Measurements from ENCODE around the gene PGM1.

Gene PGM1

GRCh38 chr1:63607322-63607721, 14.1 kb downstream of the PGM1 start:
- H3K4me1 ChIP-seq (ENCODE audit: insufficient read depth, low read length, severe bottlenecking), result no peaks in the 10 kb centered on the region
- H3K4me3 ChIP-seq (ENCODE audit: low read depth, low read length, poor library complexity, severe bottlenecking), result no peak overlapping the region
- H3K9ac ChIP-seq (ENCODE audit: low read length), result no peak overlapping the region
- no peaks in the 10 kb centered on the region for H3K9me3 ChIP-seq (ENCODE audit: low read length)
- H3F3A ChIP-seq (ENCODE audit: insufficient read depth, low read length), result no peaks in the 10 kb centered on the region
- no peaks in the 10 kb centered on the region for H4K20me1 ChIP-seq (ENCODE audit: insufficient read depth, low read length)
- H3K27ac ChIP-seq (ENCODE audit: low read depth, low read length, poor library complexity, severe bottlenecking), result no peak overlapping the region
- H3K27me3 ChIP-seq (ENCODE audit: insufficient read depth, low read length), result no peaks in the 10 kb centered on the region
- no peaks in the 10 kb centered on the region for H3K36me3 ChIP-seq (ENCODE audit: insufficient read depth, low read length)
- H3K79me2 ChIP-seq (ENCODE audit: insufficient read depth, low read length), result no peaks in the 10 kb centered on the region
- TF ChIP-seq EZH2 (IDR thresholded peaks at IDR 0.05; ENCODE audit: borderline replicate concordance, low read length) (no peak), CTCF (IDR thresholded peaks at IDR 0.05; ENCODE audit: low read length) (no peak)
- no peak overlapping the region for H3K4me2 ChIP-seq (ENCODE audit: low read length)
- H2AFZ ChIP-seq (ENCODE audit: low read length), result no peak overlapping the region
- H3K9me2 ChIP-seq (ENCODE audit: low read depth, low read length), result no peaks in the 10 kb centered on the region

- Histone ChIP-seq H4K20me1 (ENCODE audit: insufficient read depth, low read length) (no peaks in the 10 kb centered on the region), H3K4me2 (ENCODE audit: low read length) (no peak overlapping the region), H3K27me3 (ENCODE audit: insufficient read depth, low read length) (no peaks in the 10 kb centered on the region), H3K9me2 (ENCODE audit: low read depth, low read length) (no peaks in the 10 kb centered on the region), H3K4me1 (ENCODE audit: insufficient read depth, low read length, severe bottlenecking) (peaks cover 16% of the 10 kb centered on the region), H3K4me3 (ENCODE audit: low read depth, low read length, poor library complexity, severe bottlenecking) (no peak overlapping the region), H3K9me3 (ENCODE audit: low read length) (no peaks in the 10 kb centered on the region), H3K27ac (ENCODE audit: low read depth, low read length, poor library complexity, severe bottlenecking) (no peak overlapping the region), H2AFZ (ENCODE audit: low read length) (no peak overlapping the region), H3K36me3 (ENCODE audit: insufficient read depth, low read length) (no peaks in the 10 kb centered on the region), H3K9ac (ENCODE audit: low read length) (no peak overlapping the region), H3K79me2 (ENCODE audit: insufficient read depth, low read length) (no peaks in the 10 kb centered on the region), H3F3A (ENCODE audit: insufficient read depth, low read length) (no peaks in the 10 kb centered on the region)
- TF ChIP-seq CTCF (IDR thresholded peaks at IDR 0.05; ENCODE audit: low read length) (no peak), EZH2 (IDR thresholded peaks at IDR 0.05; ENCODE audit: borderline replicate concordance, low read length) (no peak)
Observed at GRCh38 chr1:63611231-63611630, 18.0 kb downstream of the PGM1 start.

GRCh38 chr1:63612564-63612963, 19.4 kb downstream of the PGM1 start:
- H3K9me2 ChIP-seq (ENCODE audit: low read depth, low read length), result no peaks in the 10 kb centered on the region
- H3K9ac ChIP-seq (ENCODE audit: low read length), result no peak overlapping the region
- H3K36me3 ChIP-seq (ENCODE audit: insufficient read depth, low read length), result no peaks in the 10 kb centered on the region
- H3K4me3 ChIP-seq (ENCODE audit: low read depth, low read length, poor library complexity, severe bottlenecking), result no peak overlapping the region
- no peaks in the 10 kb centered on the region for H3K27me3 ChIP-seq (ENCODE audit: insufficient read depth, low read length)
- H3K4me2 ChIP-seq (ENCODE audit: low read length), result no peak overlapping the region
- TF ChIP-seq CTCF (IDR thresholded peaks at IDR 0.05; ENCODE audit: low read length) (no peak), EZH2 (IDR thresholded peaks at IDR 0.05; ENCODE audit: borderline replicate concordance, low read length) (no peak)
- peaks cover 16% of the 10 kb centered on the region for H3K4me1 ChIP-seq (ENCODE audit: insufficient read depth, low read length, severe bottlenecking)
- H3K9me3 ChIP-seq (ENCODE audit: low read length), result no peaks in the 10 kb centered on the region
- no peak overlapping the region for H2AFZ ChIP-seq (ENCODE audit: low read length)
- no peaks in the 10 kb centered on the region for H3F3A ChIP-seq (ENCODE audit: insufficient read depth, low read length)
- H3K79me2 ChIP-seq (ENCODE audit: insufficient read depth, low read length), result no peaks in the 10 kb centered on the region
- no peak overlapping the region for H3K27ac ChIP-seq (ENCODE audit: low read depth, low read length, poor library complexity, severe bottlenecking)
- no peaks in the 10 kb centered on the region for H4K20me1 ChIP-seq (ENCODE audit: insufficient read depth, low read length)

Measured in OCI-LY1 (cell line).